ENCODE data around the gene ORMDL1.

The ORMDL1 gene

GRCh38 chr2:189783927-189784867, at the start of gene ORMDL1, which contains the start of gene PMS1:
ORMDL1 (minus strand) TSS chr2:189784339; CDS start chr2:189782595, 1,744 bp downstream.
PMS1 (plus strand) TSS chr2:189784450; CDS start chr2:189791810, 7,360 bp downstream.
- peak; percentile 92 for DNase-seq (ENCODE audit: low read depth)

GRCh38 chr2:189830510-189830909, 46.4 kb upstream of the ORMDL1 start:
- no peak for DNase-seq (ENCODE audit: low read depth)

- DNase-seq (ENCODE audit: low read depth) = no peak
Observed at GRCh38 chr2:189829102-189829833, 45.1 kb upstream of the ORMDL1 start.

GRCh38 chr2:189826039-189826438, 41.9 kb upstream of the ORMDL1 start:
- no peak for DNase-seq (ENCODE audit: low read depth)

GRCh38 chr2:189824694-189825396, 40.7 kb upstream of the ORMDL1 start:
- no peak for DNase-seq (ENCODE audit: low read depth)

- no peak for DNase-seq (ENCODE audit: low read depth)
Observed at GRCh38 chr2:189821953-189822748, 38.0 kb upstream of the ORMDL1 start.

- no peak for DNase-seq (ENCODE audit: low read depth)
Observed at GRCh38 chr2:189819297-189819704, 35.2 kb upstream of the ORMDL1 start.

- DNase-seq (ENCODE audit: low read depth) = no peak
Observed at GRCh38 chr2:189818249-189819038, 34.3 kb upstream of the ORMDL1 start.

GRCh38 chr2:189803431-189803830, 19.3 kb upstream of the ORMDL1 start:
- no peak for DNase-seq (ENCODE audit: low read depth)

GRCh38 chr2:189802396-189802912, 18.3 kb upstream of the ORMDL1 start:
- no peak for DNase-seq (ENCODE audit: low read depth)

- DNase-seq (ENCODE audit: low read depth) = no peak
Observed at GRCh38 chr2:189799531-189799930, 15.4 kb upstream of the ORMDL1 start.

GRCh38 chr2:189799030-189799331, 14.8 kb upstream of the ORMDL1 start:
- DNase-seq (ENCODE audit: low read depth) = no peak

- DNase-seq (ENCODE audit: low read depth) = no peak
Observed at GRCh38 chr2:189798312-189799029, 14.3 kb upstream of the ORMDL1 start.

- DNase-seq (ENCODE audit: low read depth) = no peak
Observed at GRCh38 chr2:189797902-189798301, 13.8 kb upstream of the ORMDL1 start.

- no peak for DNase-seq (ENCODE audit: low read depth)
Observed at GRCh38 chr2:189794310-189794709, 10.2 kb upstream of the ORMDL1 start.

GRCh38 chr2:189791338-189792042, 7.4 kb upstream of the ORMDL1 start:
- DNase-seq (ENCODE audit: low read depth) = no peak

GRCh38 chr2:189783451-189783926, 650 bp downstream of the ORMDL1 start:
- no peak for DNase-seq (ENCODE audit: low read depth)

- DNase-seq (ENCODE audit: low read depth) = no peak
Observed at GRCh38 chr2:189782221-189782671, 1.9 kb downstream of the ORMDL1 start.

- DNase-seq (ENCODE audit: low read depth) = no peak
Observed at GRCh38 chr2:189772212-189772611, 11.9 kb downstream of the ORMDL1 start.

Data from activated T-helper 9 cell treated with anti-CD3 and anti-CD28 coated beads, Interleukin-2, amount 50 U/mL, for 16 hours (primary cell).